RWPE1 (cell line): Measurements from ENCODE around the gene ITK.
"Not testable (repeated sequence)": the region's sequence is repeated elsewhere in the genome, so short reads cannot be mapped to it uniquely, and the experiment has no call there.

ENCODE experiments used
- CTCF ChIA-PET: fragments of 350-600 bp; sonication (Branson Sonifier 250); formaldehyde crosslinking; extraction: SDS; loops from one replicate; lab custom pipeline; 2021; lab: Yijun Ruan, JAX
- POLR2A ChIA-PET: fragments of 400-600 bp; formaldehyde crosslinking; extraction: SDS; loops from one replicate; lab custom pipeline; 2020; ENCODE audit warnings: antibody characterized with exemption; ENCODE audit not compliant: low non-redundant PET; lab: Yijun Ruan, JAX
- DNase-seq: peaks from one replicate; pipeline ENCODE4 v3.0.0; 2012; ENCODE audit warnings: low spot score
- H3K27ac ChIP-seq: fragments of 450-650 bp; 2 replicates; pipeline ENCODE4 v1.5.1; 2017
- CTCF ChIP-seq: fragments of 450-650 bp; conservative IDR thresholded peaks from 2 replicates; pipeline ENCODE4 v1.5.1; 2017; ENCODE audit warnings: low read depth, mild to moderate bottlenecking

Gene ITK

GRCh38 chr5:157198277-157198986 lies 17.8 kb downstream of the ITK start:
- no peak for DNase-seq
- ChIA-PET POLR2A (no interaction called here), CTCF (no interaction called here)
- TF ChIP-seq CTCF: no peak
- H3K27ac ChIP-seq: no peak overlapping the region

- DNase-seq: no peak
- CTCF ChIA-PET: no interaction called here
- TF ChIP-seq CTCF: no peak
- POLR2A ChIA-PET: no interaction called here
- no peak overlapping the region for H3K27ac ChIP-seq
Observed at GRCh38 chr5:157201857-157202256, 21.2 kb downstream of the ITK start.

- DNase-seq: no peak
- no peak overlapping the region for H3K27ac ChIP-seq
- TF ChIP-seq CTCF: no peak
- POLR2A ChIA-PET: no interaction called here
- CTCF ChIA-PET: interaction anchor here (0.6 kb wide), 1 partner anchor 12 kb away, joined by 5 read pairs; no protein-coding TSS in a partner anchor
Observed at GRCh38 chr5:157203417-157203816, 22.8 kb downstream of the ITK start.

GRCh38 chr5:157204765-157205164 lies 24.1 kb downstream of the ITK start:
- DNase-seq: no peak
- TF ChIP-seq CTCF: no peak
- no peak overlapping the region for H3K27ac ChIP-seq
- ChIA-PET POLR2A (no interaction called here), CTCF (interaction anchor here (0.7 kb wide), 2 partner anchors 57 to 415 kb away, joined by 3 read pairs; no protein-coding TSS in a partner anchor)

- POLR2A ChIA-PET: no interaction called here
- CTCF ChIA-PET: no interaction called here
- TF ChIP-seq CTCF: no peak
- H3K27ac ChIP-seq: no peak overlapping the region
- no peak for DNase-seq
Observed at GRCh38 chr5:157205708-157206107, 25.1 kb downstream of the ITK start.

- POLR2A ChIA-PET, CTCF ChIA-PET, DNase-seq, H3K27ac ChIP-seq: not testable (repeated sequence)
Observed at GRCh38 chr5:157210652-157211051, 30.0 kb downstream of the ITK start.

GRCh38 chr5:157212307-157212706 lies 31.7 kb downstream of the ITK start:
- no peak for TF ChIP-seq CTCF
- POLR2A ChIA-PET: no interaction called here
- CTCF ChIA-PET: no interaction called here
- H3K27ac ChIP-seq: no peak overlapping the region
- DNase-seq: no peak
